ENCODE data around the gene PAGR1. TPM values are rescaled to one million over a fixed set of nuclear protein-coding genes. Genes with fewer than 3 reads are reported as not detected.

Gene PAGR1
- total and polyA plus RNA-seq, 2 of the 8 experiments (the other 6 are each of a cell fraction or from before 2014, with no cell fraction given), result 35.4 to 56.4 TPM

DNA sequence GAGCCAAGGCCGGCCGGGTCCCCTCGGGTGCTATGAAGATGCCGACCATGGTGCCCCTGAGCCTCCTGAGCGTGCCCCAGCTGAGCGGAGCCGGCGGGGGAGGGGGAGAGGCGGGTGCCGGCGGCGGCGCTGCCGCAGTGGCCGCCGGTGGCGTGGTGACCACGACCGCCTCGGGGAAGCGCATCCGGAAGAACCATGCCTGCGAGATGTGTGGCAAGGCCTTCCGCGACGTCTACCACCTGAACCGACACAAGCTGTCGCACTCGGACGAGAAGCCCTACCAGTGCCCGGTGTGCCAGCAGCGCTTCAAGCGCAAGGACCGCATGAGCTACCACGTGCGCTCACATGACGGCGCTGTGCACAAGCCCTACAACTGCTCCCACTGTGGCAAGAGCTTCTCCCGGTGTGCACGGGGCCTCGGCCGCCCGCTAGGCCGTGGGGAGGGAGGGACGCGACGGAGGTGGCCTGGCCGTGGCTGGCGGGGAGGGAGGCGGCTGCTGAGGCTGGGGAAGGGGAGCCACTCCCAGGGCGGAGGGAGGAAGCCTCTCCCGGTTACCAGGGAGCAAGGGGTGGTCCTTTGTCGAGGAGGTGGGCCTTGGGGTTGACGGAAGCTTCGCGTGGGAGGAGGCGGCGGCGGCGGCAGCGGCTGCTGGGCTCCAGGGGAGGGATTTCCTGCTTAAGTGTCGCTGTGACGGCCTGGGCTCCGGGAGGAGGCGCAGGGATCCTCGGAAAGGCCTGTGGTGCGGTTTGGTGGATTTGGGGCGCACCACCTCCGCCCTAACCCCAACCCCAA is 8.3 kb upstream of the PAGR1 start (continued):
- TF ChIP-seq, protein P1, sequence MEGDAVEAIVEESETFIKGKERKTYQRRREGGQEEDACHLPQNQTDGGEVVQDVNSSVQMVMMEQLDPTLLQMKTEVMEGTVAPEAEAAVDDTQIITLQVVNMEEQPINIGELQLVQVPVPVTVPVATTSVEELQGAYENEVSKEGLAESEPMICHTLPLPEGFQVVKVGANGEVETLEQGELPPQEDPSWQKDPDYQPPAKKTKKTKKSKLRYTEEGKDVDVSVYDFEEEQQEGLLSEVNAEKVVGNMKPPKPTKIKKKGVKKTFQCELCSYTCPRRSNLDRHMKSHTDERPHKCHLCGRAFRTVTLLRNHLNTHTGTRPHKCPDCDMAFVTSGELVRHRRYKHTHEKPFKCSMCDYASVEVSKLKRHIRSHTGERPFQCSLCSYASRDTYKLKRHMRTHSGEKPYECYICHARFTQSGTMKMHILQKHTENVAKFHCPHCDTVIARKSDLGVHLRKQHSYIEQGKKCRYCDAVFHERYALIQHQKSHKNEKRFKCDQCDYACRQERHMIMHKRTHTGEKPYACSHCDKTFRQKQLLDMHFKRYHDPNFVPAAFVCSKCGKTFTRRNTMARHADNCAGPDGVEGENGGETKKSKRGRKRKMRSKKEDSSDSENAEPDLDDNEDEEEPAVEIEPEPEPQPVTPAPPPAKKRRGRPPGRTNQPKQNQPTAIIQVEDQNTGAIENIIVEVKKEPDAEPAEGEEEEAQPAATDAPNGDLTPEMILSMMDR (IDR thresholded peaks at IDR 0.05; ENCODE audit: control extremely low read depth in 1 of 3, insufficient read depth in 1 of 3, low read depth in 1 of 3, low read length in 3 of 3), result peak in 2 of 3 experiments; percentile 36 to 61; a peak in 2 of 4 replicates
- TF ChIP-seq TAF1 (IDR thresholded peaks at IDR 0.05; ENCODE audit: low read depth, low read length), result 0 out of 2 replicates have a peak, but pooled peaks have one; percentile 20
- no peak for TF ChIP-seq RNF2 (IDR thresholded peaks at IDR 0.05; ENCODE audit: borderline replicate concordance, low read depth, low read length, missing control alignments, poor library complexity, severe bottlenecking)
- TF ChIP-seq SIX5 (IDR thresholded peaks at IDR 0.05; ENCODE audit: low read depth, low read length), result no peak
- no peak for TF ChIP-seq SIRT6 (IDR thresholded peaks at IDR 0.05; ENCODE audit: low read length)
- TF ChIP-seq PHF8 (conservative IDR thresholded peaks at IDR 0.05; ENCODE audit: low read depth, low read length), result peak; percentile 26; the same call in 1 of the 2 replicates
- TF ChIP-seq MAFK (IDR thresholded peaks at IDR 0.05; ENCODE audit: low read depth, low read length), result no peak
- no peak for TF ChIP-seq ASH2L (IDR thresholded peaks at IDR 0.05; ENCODE audit: low read length)
- TF ChIP-seq KDM1A (IDR thresholded peaks at IDR 0.05; ENCODE audit: borderline replicate concordance, low read length), result peak; percentile 71; the same call in 1 of the 2 replicates
- TF ChIP-seq CHD2 (IDR thresholded peaks at IDR 0.05; ENCODE audit: low read length), result peak; percentile 29; the same call in 1 of the 2 replicates
- peak; percentile 69 to 94; a peak in 2 of 4 replicates for TF ChIP-seq SIN3A (conservative IDR thresholded peaks at IDR 0.05 in 1 of 2, IDR thresholded peaks at IDR 0.05 in 1 of 2; ENCODE audit: low read depth in 1 of 2, low read length in 2 of 2)
- TF ChIP-seq JUN (IDR thresholded peaks at IDR 0.05; ENCODE audit: low read depth, low read length), result no peak
- TF ChIP-seq BRCA1 (IDR thresholded peaks at IDR 0.05; ENCODE audit: low read depth, low read length), result no peak
- TF ChIP-seq CEBPB (IDR thresholded peaks at IDR 0.05; ENCODE audit: low read depth, low read length), result 0 out of 2 replicates have a peak, but pooled peaks have one; percentile 6
- TF ChIP-seq POU5F1 (IDR thresholded peaks at IDR 0.05; ENCODE audit: low read depth, low read length), result no peak
- TF ChIP-seq YY1 (IDR thresholded peaks at IDR 0.05; ENCODE audit: low read depth, low read length), result no peak
- no peak for TF ChIP-seq SP2 (IDR thresholded peaks at IDR 0.05; ENCODE audit: low read length)
- no peak for TF ChIP-seq CBX5 (IDR thresholded peaks at IDR 0.05; ENCODE audit: low read depth, low read length)
- peak; percentile 53 to 63 for TF ChIP-seq RAD21 (IDR thresholded peaks at IDR 0.05 in 1 of 2, conservative IDR thresholded peaks at IDR 0.05 in 1 of 2; ENCODE audit: low read depth in 2 of 2, low read length in 2 of 2)
- TF ChIP-seq NANOG (IDR thresholded peaks at IDR 0.05; ENCODE audit: insufficient read depth, low read depth, low read length, poor library complexity, severe bottlenecking), result no peak
- TF ChIP-seq, protein P2, sequence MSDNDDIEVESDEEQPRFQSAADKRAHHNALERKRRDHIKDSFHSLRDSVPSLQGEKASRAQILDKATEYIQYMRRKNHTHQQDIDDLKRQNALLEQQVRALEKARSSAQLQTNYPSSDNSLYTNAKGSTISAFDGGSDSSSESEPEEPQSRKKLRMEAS (IDR thresholded peaks at IDR 0.05), result peak; percentile 98
